NCI-H345 treated with DMSO at 0.1 percent for 48 hours (cell line): ENCODE data around the gene SRRM4.
A peak's percentile ranks its signal among the peaks of the same experiment; 100 is the strongest.

Experiments
- DNase-seq: peaks from one replicate; lab custom pipeline; 2025; ENCODE audit not compliant: unreplicated experiment; lab: John Stamatoyannopoulos, UW

The SRRM4 gene

DNA sequence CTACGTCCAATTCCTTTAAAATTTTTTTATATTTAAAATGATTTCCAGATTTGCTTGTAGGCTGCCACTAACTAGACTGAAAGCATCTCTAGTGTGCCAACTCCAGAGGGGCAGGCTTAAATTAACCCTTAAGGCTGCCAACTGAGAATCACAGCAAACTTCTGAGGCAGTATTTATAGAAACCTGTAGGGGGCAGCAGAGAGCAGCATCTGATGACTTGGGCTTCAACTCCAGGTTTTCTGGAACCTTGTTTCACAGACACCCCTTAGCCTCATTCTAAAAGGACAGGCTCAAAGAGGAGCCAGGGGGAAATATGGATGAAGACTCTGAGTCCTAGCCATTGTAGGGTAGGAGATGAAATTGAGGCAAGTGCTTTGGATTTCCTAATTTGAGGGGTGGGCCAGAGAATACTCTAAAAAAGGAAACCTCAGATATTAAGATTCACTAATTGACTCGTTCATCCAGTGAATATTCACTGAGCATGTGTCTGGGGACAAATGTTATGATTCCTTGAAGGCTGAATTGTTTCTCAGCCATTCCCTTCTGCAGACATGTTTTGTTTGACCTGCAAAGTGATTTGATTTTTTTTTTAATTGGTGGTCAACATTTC lies 134.1 kb downstream of the SRRM4 start:
- DNase-seq: peak; percentile 58

DNA sequence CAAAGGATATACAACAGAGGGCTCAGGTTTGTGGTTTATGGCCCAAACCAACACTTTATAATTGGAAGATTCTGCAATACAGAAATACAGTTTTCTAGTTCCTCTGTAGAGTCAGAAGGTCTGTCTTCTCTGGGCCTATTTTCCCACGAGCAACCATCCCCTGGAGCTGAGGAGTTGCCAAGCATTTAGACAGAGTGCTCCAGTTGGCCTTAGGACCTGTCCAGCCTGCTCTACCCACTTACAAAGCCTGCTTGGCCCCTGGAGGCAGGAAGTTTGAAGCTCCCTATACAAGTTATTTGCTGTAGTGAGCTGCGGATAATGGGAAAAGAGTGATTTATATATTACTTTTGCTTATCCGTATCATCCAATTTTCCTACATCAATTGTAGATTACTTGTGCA lies 136.6 kb downstream of the SRRM4 start:
- no peak for DNase-seq

DNA sequence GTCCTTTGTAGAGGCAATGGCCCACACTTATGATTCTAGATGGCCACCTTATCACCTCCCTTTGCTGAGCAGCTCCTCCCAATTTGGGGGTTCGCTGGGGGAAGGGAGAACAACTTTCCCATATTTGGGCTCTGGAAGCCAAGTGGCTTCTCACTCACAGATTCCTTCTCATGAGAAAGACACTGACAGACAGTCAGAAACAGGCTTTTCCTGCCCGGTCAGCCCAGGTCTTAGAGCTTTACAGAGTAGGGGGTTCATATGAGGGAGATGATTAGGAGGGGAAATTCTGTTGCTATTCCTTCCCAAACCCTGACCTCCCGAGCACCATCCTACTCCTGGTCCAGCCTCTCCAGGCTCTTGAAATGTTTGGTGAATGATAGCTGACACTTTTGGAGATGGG lies 137.3 kb downstream of the SRRM4 start:
- DNase-seq: no peak

DNA sequence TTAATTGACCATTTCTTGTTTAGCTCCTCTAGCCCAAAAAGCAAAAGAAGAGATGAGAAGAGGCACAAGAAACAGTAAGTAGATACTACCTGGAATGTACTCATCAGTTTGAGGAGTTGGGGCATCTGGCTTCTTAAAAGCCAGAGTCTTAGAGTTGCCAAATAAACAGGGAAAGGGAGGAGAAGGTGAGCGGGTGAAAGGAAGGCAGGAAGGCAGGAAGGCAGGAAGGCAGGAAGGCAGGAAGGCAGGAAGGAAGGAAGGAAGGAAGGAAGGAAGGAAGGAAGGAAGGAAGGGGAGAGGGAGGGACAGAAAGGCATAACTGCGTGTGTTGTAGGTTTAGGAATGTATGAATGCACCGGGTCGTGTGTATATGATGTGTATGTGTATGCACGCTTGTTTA lies 140.7 kb downstream of the SRRM4 start:
- DNase-seq: no peak

GRCh38 chr12:119122751-119123150 lies 141.4 kb downstream of the SRRM4 start:
- no peak for DNase-seq

GRCh38 chr12:119128527-119128926 lies 147.2 kb downstream of the SRRM4 start:
- no peak for DNase-seq

GRCh38 chr12:119129827-119130434 lies 148.6 kb downstream of the SRRM4 start:
- no peak for DNase-seq

DNA sequence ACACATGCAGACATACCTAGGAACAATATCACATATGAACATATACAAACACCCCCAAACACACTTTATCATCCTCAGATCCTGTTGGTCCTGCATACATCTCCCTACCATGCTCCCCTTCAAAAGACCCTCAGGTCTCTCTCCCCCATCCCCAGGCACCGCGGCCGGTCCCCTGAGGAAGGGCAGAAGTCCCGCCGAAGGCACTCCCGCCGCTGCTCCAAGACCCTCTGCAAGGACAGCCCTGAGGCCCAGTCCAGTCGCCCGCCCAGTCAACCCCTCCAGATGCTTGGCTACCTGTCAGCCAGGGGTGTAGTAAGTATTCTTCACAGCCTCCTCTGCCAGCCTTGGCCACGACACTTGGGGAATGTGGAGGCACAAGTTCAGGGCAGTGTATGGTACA lies 149.2 kb downstream of the SRRM4 start:
- DNase-seq: no peak

DNA sequence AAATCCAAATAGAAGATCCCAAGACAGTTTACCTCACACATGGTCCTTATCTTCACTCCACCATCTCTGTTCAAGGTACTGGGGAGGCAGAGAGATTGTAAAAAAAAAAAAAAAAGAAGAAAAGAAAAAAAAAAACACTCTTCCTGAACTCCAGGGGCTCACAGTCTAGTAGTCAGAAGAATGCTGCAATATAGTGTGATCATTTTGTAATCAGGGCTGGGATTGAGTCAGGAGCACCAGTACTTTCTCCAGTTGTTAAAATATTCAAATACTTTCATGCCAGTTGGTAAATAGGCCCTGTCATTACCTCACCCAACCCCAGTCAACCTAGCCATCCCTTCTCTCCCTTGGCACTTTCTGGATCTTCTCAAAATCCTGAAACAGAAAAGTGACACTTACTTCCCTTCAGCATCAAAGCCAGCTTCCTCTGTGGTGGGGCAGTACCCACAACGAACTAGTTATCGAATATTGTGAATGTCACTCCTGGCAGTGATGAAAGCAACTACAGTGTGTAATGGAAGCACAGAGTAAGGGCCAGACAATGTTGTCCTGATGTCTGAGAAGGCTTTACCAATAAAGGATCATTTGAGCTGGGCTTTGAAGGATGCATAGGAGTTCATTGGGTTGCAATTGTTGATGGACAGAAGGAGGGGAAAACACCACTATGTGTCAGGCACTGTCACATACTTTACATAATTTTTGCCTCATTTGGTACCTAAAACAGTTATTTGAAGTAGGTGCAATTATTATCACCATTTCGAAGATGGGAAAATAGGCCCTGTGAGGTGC lies 153.1 kb downstream of the SRRM4 start:
- no peak for DNase-seq

DNA sequence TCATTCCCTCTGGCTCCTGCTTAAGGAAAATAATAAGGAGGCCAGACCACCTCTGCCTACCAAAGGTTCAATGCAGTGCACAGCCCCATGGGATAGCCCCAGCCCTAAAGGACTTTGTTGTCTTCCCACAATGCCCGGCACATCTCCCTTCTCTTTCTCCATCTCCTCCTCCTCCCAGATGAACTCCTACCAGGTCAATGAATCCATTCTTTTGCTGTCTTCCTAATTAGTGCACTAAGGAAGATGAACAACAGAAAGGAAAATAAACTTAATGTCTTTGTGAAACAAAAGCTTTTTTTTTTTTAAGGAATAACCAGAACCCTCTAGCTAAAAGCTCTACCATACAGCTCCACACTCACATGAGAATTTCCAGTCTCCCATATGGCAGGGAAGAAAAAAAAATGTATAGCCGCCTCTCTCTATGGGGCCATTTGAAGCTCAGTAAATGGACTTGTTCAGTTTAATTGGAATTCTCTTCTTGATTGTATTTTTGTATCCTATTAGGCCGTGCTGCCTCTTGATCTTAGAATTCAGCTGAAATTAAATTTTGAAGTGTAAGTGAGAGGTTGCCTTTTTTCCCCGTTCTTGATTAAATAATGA lies 155.6 kb downstream of the SRRM4 start:
- no peak for DNase-seq

DNA sequence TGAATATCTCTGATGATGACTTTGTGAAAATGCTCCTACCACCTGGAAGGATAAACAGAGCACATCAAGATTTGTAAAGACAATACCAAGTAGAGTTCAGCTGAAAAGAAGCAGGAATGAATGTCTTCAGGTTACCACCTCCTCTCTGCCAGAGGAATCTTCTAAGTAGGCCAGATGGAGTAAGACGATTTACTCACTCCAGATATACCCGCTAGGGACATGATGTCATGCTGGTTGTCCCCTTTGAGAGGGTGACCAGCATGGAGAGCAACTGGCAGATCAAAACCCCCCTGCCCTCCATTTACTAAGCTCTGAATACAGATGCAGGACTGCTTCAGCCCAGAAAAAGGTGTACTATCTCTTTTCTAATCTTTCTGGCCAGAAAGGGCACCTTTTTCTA lies 158.1 kb downstream of the SRRM4 start:
- no peak for DNase-seq

DNA sequence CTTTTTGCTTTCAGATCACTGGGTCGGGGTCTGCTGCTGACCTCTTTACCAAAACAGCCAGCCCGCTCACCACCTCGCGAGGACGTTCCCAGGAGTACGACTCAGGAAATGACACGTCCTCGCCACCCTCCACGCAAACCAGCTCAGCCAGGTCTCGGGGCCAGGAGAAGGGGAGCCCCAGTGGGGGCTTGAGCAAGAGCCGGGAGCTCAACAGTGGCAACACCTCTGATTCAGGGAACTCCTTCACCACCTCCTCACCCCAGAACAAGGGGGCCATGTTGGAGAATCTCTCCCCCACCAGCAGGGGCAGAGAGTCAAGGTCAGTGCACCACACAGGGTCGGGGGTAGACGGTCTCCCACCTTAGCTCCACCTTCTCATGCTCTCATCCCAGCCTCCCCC lies 164.0 kb downstream of the SRRM4 start:
- DNase-seq: no peak

DNA sequence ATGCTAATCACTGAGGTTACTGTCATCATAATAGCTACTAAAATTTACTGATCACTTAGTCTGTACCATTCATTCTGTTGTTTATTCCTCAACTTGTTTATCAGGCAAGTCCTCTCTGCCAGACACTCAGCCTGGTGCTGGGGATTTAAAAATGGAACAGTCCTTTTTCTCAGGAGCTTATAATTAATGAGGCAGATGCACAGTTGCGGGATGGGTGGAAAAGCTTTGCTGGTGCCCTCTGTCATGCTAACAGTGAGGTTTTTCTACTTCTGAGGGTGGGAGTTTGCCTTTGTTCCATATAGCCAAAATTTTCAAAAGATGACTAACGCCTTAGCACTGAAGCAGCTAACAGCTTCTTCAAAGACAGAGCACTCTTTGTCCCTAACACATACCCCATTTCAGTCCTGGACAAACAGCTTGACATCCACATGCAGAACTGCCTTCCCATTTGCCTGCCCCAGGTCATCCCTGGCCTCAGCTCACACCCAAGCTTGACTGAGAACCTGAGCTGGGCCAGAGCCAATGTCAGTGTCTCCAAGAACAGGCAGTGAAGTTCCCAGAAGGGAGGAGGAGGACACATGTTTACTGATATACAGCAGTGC lies 166.6 kb downstream of the SRRM4 start:
- no peak for DNase-seq

- no peak for DNase-seq
Measured at GRCh38 chr12:119149270-119149669, 167.9 kb downstream of the SRRM4 start.

DNA sequence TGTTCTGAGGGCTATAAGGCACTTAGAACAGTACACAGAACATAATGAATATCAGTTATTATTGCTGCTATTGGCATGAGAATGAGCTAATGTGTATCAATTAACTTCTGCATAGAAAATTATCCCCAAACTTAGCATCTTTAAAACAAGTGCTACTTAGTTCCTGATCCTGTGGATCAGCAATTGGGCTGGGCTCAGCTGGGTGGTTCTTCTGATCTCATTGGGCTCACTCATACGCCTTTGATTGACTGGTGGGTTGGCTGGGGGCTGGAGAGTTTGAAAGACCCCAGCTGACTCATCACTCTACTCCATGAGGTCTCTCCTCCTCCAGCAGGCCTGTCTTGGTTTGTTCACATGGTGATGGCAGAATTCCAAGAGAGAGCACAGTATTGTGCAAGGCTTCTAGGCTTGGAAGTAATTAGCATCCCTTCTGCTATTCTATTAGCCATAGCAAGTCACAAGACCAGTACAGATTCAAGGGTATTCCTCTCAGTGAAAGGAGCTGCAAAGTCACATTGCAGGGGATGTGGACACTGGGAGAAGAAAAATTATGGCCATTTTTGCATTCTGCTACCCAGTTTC lies 170.2 kb downstream of the SRRM4 start:
- DNase-seq: no peak

GRCh38 chr12:119153477-119154434 lies 172.4 kb downstream of the SRRM4 start:
- DNase-seq: no peak

DNA sequence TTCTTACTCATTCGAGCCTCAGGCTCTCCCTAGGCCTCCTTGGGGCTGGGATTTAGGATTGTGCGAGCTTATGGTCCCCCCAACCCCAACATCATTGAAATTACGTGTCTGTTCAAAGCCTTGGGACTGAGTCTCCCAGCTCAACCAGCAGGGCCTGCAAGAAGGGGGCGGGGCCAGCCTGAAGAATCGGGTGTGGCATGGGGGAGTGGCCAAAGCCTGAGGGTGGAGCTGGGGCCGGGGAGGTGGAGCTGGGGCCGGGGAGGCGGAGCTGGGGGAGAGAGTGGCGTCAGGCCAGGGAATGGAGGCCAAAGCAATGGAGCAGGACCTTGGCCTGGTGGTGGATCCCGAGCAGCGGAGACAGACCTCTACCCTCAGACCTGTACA lies 173.1 kb downstream of the SRRM4 start:
- no peak for DNase-seq

GRCh38 chr12:119156401-119157044 lies 175.2 kb downstream of the SRRM4 start:
- no peak for DNase-seq

DNA sequence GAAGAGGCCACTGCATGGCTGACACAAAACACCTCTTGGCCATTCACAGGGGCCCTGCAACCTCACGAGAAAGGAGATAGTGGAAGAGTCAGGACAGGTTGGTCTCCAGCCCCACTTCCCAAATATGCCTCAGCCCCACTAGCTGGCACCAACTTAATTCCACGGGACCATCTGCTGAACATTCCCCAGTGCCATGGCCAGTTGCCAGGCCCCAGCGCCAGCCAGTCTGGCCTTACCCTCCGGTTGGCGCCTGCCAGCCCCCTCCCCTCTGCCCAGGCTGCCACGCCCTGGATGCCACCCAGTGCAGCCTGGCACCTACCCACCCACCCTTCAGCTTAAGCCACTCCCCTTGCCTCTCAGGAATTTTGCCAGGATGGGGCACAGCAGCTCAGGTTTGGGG lies 176.2 kb downstream of the SRRM4 start:
- no peak for DNase-seq

- DNase-seq: no peak
Measured at GRCh38 chr12:119157978-119158377, 176.6 kb downstream of the SRRM4 start.
